NCI-H1105 (cell line): ENCODE data around the gene ELANE.
"Not testable (repeated sequence)": the region's sequence is repeated elsewhere in the genome, so short reads cannot be mapped to it uniquely, and the experiment has no call there.

Experiments
- DNase-seq: peaks from one replicate; lab custom pipeline; 2025; lab: John Stamatoyannopoulos, UW

Gene ELANE

GRCh38 chr19:842802-843179 lies 9.3 kb upstream of the ELANE start:
- DNase-seq = not testable (repeated sequence)

GRCh38 chr19:843180-843835 lies 8.8 kb upstream of the ELANE start:
- no peak for DNase-seq

DNA sequence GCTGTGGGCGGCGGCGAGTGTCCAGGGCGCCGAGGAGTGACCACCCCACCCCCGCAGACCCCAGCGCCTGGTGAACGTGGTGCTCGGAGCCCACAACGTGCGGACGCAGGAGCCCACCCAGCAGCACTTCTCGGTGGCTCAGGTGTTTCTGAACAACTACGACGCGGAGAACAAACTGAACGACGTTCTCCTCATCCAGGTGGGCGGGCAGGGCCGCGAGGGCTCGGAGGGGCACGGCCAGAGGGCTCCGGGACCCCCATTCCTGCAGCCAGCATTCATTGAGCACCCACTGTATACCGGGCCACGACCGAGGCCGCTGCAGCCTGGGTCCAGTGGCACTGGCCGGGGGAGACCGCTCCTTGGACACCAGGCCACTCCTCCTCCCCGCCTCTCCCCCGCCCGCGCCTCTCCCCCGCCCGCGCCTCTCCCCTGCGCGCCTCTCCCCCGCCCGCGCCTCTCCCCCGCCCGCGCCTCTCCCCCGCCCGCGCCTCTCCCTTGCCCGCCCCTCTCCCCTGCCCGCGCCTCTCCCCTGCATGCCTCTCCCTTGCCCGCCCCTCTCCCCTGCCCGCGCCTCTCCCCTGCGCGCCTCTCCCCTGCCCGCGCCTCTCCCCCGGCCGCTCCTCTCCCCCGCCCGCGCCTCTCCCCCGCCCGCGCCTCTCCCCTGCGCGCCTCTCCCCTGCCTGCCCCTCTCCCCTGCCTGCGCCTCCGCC lies 8.1 kb upstream of the ELANE start:
- DNase-seq = no peak

DNA sequence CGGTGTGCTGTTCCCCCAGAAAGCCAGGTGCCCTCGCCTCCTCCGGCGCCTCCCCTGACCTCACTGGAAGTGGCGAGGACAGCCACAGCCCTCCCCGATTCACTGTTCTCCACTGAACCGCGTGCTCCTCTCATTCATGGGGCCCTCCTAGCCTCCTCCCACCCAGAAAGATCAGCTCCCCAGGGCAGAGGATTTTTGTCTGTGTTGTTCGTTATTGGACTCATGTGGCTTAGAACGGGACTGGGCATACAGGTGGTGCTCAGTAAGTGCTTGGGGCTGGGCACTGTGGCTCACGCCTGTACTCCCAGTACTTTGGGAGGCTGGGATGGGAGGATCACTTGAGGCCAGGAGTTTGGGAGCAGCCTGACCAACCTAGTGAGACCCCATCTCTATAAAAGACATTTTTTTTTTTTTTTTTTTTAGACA lies 7.5 kb upstream of the ELANE start:
- DNase-seq = no peak

DNA sequence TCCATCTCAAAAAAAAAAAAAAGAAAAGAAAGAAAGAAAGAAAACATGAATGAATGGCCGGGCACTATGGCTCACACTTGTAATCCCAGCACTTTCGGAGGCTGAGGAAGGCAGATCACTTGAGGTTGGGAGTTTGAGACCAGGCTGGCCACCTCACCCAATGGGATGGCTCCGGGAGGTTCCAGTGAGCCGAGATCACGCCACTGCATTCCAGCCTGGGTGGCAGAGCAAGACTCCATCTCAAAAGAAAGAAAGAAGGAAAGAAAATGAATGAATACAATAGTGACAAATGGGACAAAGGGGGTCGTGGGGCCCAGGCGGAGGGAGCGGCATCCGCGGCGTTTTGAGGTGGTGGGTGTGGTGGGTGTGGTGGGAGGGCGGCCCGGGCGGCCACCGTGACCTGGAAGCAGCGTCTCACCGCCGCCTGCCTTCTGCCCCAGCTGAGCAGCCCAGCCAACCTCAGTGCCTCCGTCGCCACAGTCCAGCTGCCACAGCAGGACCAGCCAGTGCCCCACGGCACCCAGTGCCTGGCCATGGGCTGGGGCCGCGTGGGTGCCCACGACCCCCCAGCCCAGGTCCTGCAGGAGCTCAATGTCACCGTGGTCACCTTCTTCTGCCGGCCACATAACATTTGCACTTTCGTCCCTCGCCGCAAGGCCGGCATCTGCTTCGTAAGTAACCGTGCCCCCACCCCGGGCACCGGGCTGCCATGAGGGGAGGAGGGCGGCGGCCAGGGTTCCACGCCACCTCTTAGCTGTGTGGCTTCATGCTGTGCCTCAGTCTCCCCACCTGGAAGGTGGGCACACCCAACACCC lies 6.2 kb upstream of the ELANE start:
- DNase-seq = no peak

DNA sequence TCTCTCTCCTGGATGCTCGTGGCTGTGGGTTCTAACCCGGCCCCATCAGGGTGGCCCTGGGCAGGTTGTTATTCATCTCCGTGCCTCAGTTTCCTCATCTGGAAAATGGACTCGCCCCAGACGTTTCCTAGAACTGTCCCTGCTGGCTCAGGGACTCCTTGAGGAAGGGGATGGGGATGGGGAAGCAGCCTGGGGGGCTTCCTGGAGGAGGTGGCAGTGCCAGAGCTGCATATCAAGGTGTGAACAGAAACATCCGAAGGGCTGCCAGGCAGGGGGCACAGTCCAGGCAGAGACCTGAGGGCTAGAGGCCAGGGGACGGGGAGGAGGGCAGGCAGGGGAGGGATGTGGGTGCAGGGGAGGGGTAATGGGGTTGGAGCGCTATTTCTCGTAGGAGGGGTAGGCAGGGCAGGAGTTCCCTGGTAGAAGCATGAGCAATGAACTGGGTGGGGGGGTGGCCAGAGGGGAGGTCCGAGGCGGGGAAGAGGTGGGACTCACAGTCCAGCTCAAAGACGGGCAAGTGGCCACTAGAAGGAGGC lies 3.6 kb upstream of the ELANE start:
- no peak for DNase-seq

DNA sequence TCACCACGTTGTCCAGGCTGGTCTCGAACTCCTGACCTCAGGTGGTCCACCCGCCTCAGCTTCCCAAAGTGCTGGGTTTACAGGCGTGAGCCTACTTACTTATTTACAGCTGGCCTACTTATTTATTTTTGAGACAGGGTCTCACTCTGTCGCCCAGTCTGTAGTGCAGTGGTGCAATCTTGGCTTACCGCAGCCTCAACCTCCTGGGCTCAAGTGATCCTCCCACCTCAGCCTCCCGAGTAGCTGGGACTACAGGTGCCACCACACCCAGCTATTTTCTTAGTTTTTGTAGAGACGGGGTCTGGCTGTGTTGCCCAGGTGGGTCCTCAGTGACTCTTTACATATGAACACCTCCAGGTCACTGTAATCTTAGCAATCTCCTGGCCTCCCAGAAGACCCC lies 2.9 kb upstream of the ELANE start:
- DNase-seq = not testable (repeated sequence)

DNA sequence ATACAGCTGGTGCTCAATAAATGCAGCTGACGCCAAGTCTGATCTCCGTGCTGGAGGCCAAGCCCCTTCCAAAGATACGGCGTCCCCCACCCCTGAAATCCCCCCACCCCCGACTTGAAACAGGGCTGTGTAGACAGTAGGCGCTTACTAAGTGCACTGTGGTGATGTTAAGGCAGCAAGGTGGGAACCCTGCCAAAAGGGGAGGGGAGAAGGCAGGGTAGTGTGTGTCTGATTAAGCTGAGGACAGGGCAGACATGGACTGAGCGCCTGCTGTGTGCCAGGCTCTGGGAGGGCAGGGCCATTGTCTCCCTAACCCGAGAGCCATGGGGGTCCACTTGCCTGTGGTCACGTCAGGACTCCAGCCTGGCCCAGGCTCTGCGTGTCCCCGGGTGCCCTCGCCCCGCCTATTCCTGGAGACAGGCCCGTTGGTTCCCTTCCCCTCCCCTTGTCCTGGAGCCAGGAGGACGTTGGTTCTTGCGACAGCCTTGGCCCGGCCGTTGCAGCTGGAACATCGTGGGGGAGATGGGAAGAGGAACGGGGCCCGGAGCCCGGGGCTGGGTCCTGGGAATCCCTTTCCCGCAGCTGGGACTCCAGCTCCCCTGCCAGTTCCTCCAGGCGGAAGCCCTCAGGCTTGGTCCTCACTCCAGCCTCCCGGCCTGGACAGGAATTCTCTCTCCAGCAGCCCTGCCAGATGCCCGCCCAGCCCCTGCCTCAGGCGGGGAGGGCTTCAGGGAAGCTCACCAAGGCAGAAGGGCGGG lies 1.7 kb upstream of the ELANE start:
- no peak for DNase-seq

GRCh38 chr19:850979-851335 lies 1.1 kb upstream of the ELANE start:
- DNase-seq = no peak

DNA sequence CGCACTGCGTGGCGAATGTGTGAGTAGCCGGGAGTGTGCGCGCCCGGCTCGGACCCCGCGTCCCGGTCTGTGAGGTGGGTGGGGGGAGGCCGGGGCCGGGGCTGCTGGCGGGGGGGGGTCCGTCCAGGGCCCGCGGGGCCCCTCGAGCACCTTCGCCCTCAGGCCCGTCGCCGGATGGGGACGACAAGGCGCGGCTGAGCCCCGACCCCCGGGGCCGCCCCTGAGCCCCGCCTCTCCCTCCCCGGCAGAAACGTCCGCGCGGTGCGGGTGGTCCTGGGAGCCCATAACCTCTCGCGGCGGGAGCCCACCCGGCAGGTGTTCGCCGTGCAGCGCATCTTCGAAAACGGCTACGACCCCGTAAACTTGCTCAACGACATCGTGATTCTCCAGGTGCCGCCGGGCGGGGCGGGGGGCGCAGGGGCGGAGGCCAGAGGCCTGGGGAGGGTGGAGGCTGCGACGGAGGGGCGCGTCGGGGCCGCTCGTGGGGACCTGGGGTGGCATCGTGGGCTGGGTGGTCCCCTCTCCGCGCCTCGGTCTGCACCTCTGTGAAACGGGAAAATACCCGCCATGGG lies 997 bp downstream of the ELANE start:
- DNase-seq = no peak

- not testable (repeated sequence) for DNase-seq
These were observed 1.6 kb downstream of the ELANE start for GRCh38 chr19:853614-854220.

GRCh38 chr19:854549-854948 lies 2.4 kb downstream of the ELANE start:
- no peak for DNase-seq

DNA sequence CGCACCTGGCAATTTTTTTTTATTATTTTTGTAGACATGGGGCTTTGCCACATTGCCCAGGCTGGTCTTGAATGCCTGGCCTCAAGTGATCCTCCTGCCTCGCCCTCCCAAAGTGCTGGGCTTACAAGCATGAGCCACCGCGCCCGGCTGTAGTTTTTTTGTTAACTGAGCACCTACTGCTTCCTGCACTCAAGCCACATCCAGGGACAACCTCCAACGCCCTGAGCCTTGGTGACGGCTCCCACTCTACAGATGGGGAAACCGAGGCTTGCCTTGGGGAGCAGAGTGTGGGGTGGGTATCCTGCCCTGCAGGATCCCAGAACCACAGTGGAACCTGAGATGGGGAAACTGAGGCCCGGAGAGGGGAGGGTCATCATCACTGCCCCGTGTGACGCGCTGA lies 3.0 kb downstream of the ELANE start:
- no peak for DNase-seq

DNA sequence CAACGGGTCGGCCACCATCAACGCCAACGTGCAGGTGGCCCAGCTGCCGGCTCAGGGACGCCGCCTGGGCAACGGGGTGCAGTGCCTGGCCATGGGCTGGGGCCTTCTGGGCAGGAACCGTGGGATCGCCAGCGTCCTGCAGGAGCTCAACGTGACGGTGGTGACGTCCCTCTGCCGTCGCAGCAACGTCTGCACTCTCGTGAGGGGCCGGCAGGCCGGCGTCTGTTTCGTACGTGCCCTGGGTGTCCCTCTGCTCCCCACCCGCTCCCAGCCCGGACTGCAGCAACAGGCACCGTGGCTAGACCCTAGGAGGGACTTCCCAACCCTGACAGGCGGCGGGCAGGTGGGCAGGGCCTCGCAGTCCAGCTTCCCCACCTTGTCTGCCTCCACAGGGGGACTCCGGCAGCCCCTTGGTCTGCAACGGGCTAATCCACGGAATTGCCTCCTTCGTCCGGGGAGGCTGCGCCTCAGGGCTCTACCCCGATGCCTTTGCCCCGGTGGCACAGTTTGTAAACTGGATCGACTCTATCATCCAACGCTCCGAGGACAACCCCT lies 3.5 kb downstream of the ELANE start:
- no peak for DNase-seq

- no peak for DNase-seq
These were observed 6.2 kb downstream of the ELANE start for GRCh38 chr19:858284-858683.

GRCh38 chr19:858868-859843 lies 7.1 kb downstream of the ELANE start, which contains the start of gene CFD:
TSS of gene CFD (plus strand) at chr19:859664. CDS start at chr19:859690, 26 bp downstream.
- no peak for DNase-seq

- no peak for DNase-seq
These were observed 9.1 kb downstream of the ELANE start for GRCh38 chr19:861141-861755.

GRCh38 chr19:861756-862580 lies 9.9 kb downstream of the ELANE start:
- DNase-seq = peak; percentile 37
